Breast epithelium (tissue), 3 donors: ENCODE results near the gene TTLL3.

Source experiments
- CTCF ChIP-seq, 3 donors: fragments of 450-650 bp; IDR thresholded peaks; one replicate each; pipeline ENCODE4 v1.5.1; 2016 to 2017; ENCODE audit warnings: antibody characterized with exemption in 3 of 3, mild to moderate bottlenecking in 3 of 3, moderate library complexity in 3 of 3
- POLR2A ChIP-seq: fragments of 450-650 bp; IDR thresholded peaks from one replicate; pipeline ENCODE4 v1.6.1; 2016; ENCODE audit warnings: antibody characterized with exemption, mild to moderate bottlenecking, moderate library complexity

- TF ChIP-seq CTCF (IDR thresholded peaks at IDR 0.05) (no peak), POLR2A (no peak)
Observed at GRCh38 chr3:9808345-9809037, 1.6 kb upstream of the TTLL3 start.
